ENCODE data around the gene GIMD1.
A peak's percentile ranks its signal among the peaks of the same experiment; 100 is the strongest.

GIMD1 gene

GRCh38 chr4:106312377-106312776 is 56.2 kb downstream of the GIMD1 start:
- peak; percentile 6 for DNase-seq
